Activated gamma-delta T cell treated with anti-CD3 and anti-CD28 coated beads, Interleukin-2, amount 50 U/mL, for 16 hours (primary cell): ENCODE results near the gene HK3.

Experiments
- DNase-seq: peaks from one replicate; pipeline ENCODE4 v3.0.0-alpha.2; 2020; ENCODE audit warnings: low read depth

HK3 gene

GRCh38 chr5:176899296-176899891, at the start of gene HK3:
Gene HK3 (minus strand): TSS chr5:176899346. CDS start chr5:176896159, 3,187 bp downstream.
- DNase-seq = no peak

- no peak for DNase-seq
Measured at GRCh38 chr5:176948458-176948857, 49.3 kb upstream of the HK3 start.

GRCh38 chr5:176947847-176948246, 48.7 kb upstream of the HK3 start:
- no peak for DNase-seq

GRCh38 chr5:176944268-176944667, 45.1 kb upstream of the HK3 start:
- no peak for DNase-seq

GRCh38 chr5:176943816-176944215, 44.7 kb upstream of the HK3 start:
- DNase-seq = no peak

- DNase-seq = no peak
Measured at GRCh38 chr5:176941951-176942350, 42.8 kb upstream of the HK3 start.

- DNase-seq = no peak
Measured at GRCh38 chr5:176938472-176938871, 39.3 kb upstream of the HK3 start.

- no peak for DNase-seq
Measured at GRCh38 chr5:176935017-176935416, 35.9 kb upstream of the HK3 start.

- no peak for DNase-seq
Measured at GRCh38 chr5:176934309-176934930, 35.3 kb upstream of the HK3 start.

- DNase-seq = no peak
Measured at GRCh38 chr5:176929654-176930053, 30.5 kb upstream of the HK3 start.

- no peak for DNase-seq
Measured at GRCh38 chr5:176927562-176927961, 28.4 kb upstream of the HK3 start.

- no peak for DNase-seq
Measured at GRCh38 chr5:176922817-176923216, 23.7 kb upstream of the HK3 start.

- no peak for DNase-seq
Measured at GRCh38 chr5:176921714-176922113, 22.6 kb upstream of the HK3 start.

- DNase-seq = no peak
Measured at GRCh38 chr5:176918613-176919012, 19.5 kb upstream of the HK3 start.

GRCh38 chr5:176916337-176916736, 17.2 kb upstream of the HK3 start:
- no peak for DNase-seq

- no peak for DNase-seq
Measured at GRCh38 chr5:176915906-176916305, 16.8 kb upstream of the HK3 start.

GRCh38 chr5:176912115-176912514, 13.0 kb upstream of the HK3 start:
- no peak for DNase-seq

- no peak for DNase-seq
Measured at GRCh38 chr5:176908675-176909368, 9.7 kb upstream of the HK3 start.

- no peak for DNase-seq
Measured at GRCh38 chr5:176906796-176907195, 7.7 kb upstream of the HK3 start.

- DNase-seq = no peak
Measured at GRCh38 chr5:176906126-176906525, 7.0 kb upstream of the HK3 start.

GRCh38 chr5:176904276-176904675, 5.1 kb upstream of the HK3 start:
- DNase-seq = no peak

GRCh38 chr5:176902911-176903664, 3.9 kb upstream of the HK3 start:
- no peak for DNase-seq
